ENCODE results near the gene TFE3. TPM values are rescaled to one million over a fixed set of nuclear protein-coding genes. Genes with fewer than 3 reads are reported as not detected.

Gene TFE3
- total RNA-seq, 1 experiment from 2014 or later, result 46.4 TPM

GRCh38 chrX:49064303-49064702, 21.1 kb upstream of the TFE3 start:
- Mint-ChIP-seq H3K36me3 (peaks cover 2% of the 10 kb centered on the region; the same call in 1 of the 2 replicates), H3K4me3 (no peak overlapping the region), H3K27ac (no peak overlapping the region), H3K4me1 (no peaks in the 10 kb centered on the region), H3K27me3 (ENCODE audit: low read depth) (no peaks in the 10 kb centered on the region), H3K9me3 (no peaks in the 10 kb centered on the region)
- ChIA-PET CTCF (no interaction called here), POLR2A (no interaction called here)
- TF ChIP-seq NFATC4 (CRISPR knock-in tag; IDR thresholded peaks at IDR 0.05) (no peak), JUN (CRISPR knock-in tag; IDR thresholded peaks at IDR 0.05) (no peak), FOXJ3 (CRISPR knock-in tag; IDR thresholded peaks at IDR 0.05; ENCODE audit: borderline replicate concordance) (no peak), GRHL2 (CRISPR knock-in tag; IDR thresholded peaks at IDR 0.05; ENCODE audit: insufficient replicate concordance, severe bottlenecking) (no peak), NR3C1 (CRISPR knock-in tag; conservative IDR thresholded peaks at IDR 0.05; ENCODE audit: low read depth) (no peak), FOXP4 (CRISPR knock-in tag; IDR thresholded peaks at IDR 0.05) (no peak), ESRRA (CRISPR knock-in tag; IDR thresholded peaks at IDR 0.05; ENCODE audit: borderline replicate concordance) (no peak), GABPB1 (CRISPR knock-in tag; IDR thresholded peaks at IDR 0.05) (no peak), HMGA2 (CRISPR knock-in tag; IDR thresholded peaks at IDR 0.05) (no peak), E2F4 (CRISPR knock-in tag; IDR thresholded peaks at IDR 0.05; ENCODE audit: borderline replicate concordance, low read depth) (no peak), SOX15 (CRISPR knock-in tag; IDR thresholded peaks at IDR 0.05) (no peak), TEAD1 (CRISPR knock-in tag; IDR thresholded peaks at IDR 0.05) (no peak), MAX (CRISPR knock-in tag; IDR thresholded peaks at IDR 0.05) (no peak), TCF7 (CRISPR knock-in tag; IDR thresholded peaks at IDR 0.05; ENCODE audit: low read depth) (no peak), ZNF671 (CRISPR knock-in tag; IDR thresholded peaks at IDR 0.05) (no peak)
- ATAC-seq (no peak), DNase-seq (ENCODE audit: low spot score) (no peak)

GRCh38 chrX:49063715-49064114, 20.6 kb upstream of the TFE3 start:
- peaks cover 2% of the 10 kb centered on the region; the same call in 1 of the 2 replicates for H3K36me3 Mint-ChIP-seq
- DNase-seq (ENCODE audit: low spot score), result no peak
- no peaks in the 10 kb centered on the region for H3K9me3 Mint-ChIP-seq
- POLR2A ChIA-PET, result no interaction called here
- CTCF ChIA-PET, result no interaction called here
- no peak overlapping the region for H3K27ac Mint-ChIP-seq
- no peaks in the 10 kb centered on the region for H3K4me1 Mint-ChIP-seq
- no peak for ATAC-seq
- H3K27me3 Mint-ChIP-seq (ENCODE audit: low read depth), result no peaks in the 10 kb centered on the region
- no peak overlapping the region for H3K4me3 Mint-ChIP-seq
- TF ChIP-seq NFYB (CRISPR knock-in tag; conservative IDR thresholded peaks at IDR 0.05; ENCODE audit: low read depth), result no peak
- no peak for TF ChIP-seq IRF2 (CRISPR knock-in tag; IDR thresholded peaks at IDR 0.05; ENCODE audit: borderline replicate concordance, low read depth)
- no peak for TF ChIP-seq ATF2 (CRISPR knock-in tag; IDR thresholded peaks at IDR 0.05; ENCODE audit: borderline replicate concordance, low read depth)
- no peak for TF ChIP-seq KAT7 (CRISPR knock-in tag; IDR thresholded peaks at IDR 0.05; ENCODE audit: borderline replicate concordance)
- no peak for TF ChIP-seq TEAD4 (CRISPR knock-in tag; IDR thresholded peaks at IDR 0.05)
- no peak for TF ChIP-seq IRF1 (CRISPR knock-in tag; IDR thresholded peaks at IDR 0.05)
- no peak for TF ChIP-seq ARID4B (CRISPR knock-in tag; IDR thresholded peaks at IDR 0.05; ENCODE audit: borderline replicate concordance)
- no peak for TF ChIP-seq EMX1 (CRISPR knock-in tag; IDR thresholded peaks at IDR 0.05)
- TF ChIP-seq GRHL2 (CRISPR knock-in tag; IDR thresholded peaks at IDR 0.05; ENCODE audit: insufficient replicate concordance, severe bottlenecking), result no peak
- no peak for TF ChIP-seq HMGA2 (CRISPR knock-in tag; IDR thresholded peaks at IDR 0.05)
- no peak for TF ChIP-seq RORB (CRISPR knock-in tag; IDR thresholded peaks at IDR 0.05)
- no peak for TF ChIP-seq SMAD4 (CRISPR knock-in tag; IDR thresholded peaks at IDR 0.05)
- TF ChIP-seq ZNF219 (CRISPR knock-in tag; IDR thresholded peaks at IDR 0.05; ENCODE audit: borderline replicate concordance), result no peak
- no peak for TF ChIP-seq GABPB1 (CRISPR knock-in tag; IDR thresholded peaks at IDR 0.05)
